ENCODE data around the gene RABGEF1.
"Not testable (repeated sequence)": the region's sequence is repeated elsewhere in the genome, so short reads cannot be mapped to it uniquely, and the experiment has no call there.

RABGEF1 gene

DNA sequence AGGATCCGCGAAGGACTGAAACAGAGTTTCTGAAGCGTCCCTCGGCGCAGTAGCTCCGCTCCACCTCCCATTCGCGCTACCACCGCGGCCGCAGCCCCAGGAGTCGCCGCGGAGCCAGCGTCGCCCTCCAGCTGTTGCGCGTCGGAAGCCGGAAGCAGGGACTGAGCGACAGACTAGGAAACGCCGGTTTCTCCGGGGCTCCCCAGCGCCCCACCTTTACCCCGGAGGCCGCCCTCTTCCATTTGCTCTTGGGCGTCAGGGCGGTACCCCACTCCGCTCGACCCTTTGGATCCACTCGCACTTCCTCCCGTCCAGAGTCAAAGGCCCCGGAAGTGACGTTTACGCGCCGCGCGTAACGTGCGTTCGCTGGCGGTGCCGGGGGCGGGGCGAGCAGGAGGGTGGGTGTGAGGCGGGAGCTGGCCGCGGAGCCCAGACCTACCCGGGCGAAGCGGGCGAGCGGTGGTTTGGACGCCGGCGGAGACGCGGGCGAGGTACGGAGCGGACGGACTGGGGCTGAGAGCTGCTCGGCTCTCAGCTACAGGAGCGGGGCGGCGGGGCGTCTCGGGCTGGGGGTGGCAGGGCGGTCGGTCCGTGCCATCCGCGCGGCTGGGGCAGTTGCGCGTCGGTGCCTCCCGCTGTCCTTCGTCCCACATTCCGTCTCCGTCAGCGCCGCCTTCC lies at the start of gene RABGEF1:
TSS of gene RABGEF1 (plus strand) at position 432 of the 678 bp plus-strand sequence. CDS start 31,167 bp downstream, outside the sequence.
- peak; percentile 97 to 98 for DNase-seq

DNA sequence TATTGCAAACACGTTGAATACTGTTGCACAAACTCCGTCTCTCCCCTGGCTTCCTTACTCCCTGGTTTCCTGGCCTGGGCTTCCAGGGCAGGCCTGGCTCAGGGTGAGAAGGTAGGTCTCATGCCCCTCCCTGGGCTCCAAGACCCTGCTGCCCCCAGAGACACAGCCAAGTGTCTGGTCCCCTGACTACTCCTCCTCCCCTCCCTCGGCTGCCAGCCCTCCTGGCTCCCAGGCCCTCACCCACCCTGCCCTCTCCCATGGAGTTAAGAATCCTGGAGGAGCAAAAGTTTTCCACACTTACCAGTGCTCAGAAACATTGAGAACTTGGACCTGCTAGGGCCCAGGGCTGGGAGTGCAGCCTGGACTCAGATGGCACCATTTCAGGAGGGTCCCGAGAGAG lies 47.2 kb upstream of the RABGEF1 start:
- no peak for DNase-seq

DNA sequence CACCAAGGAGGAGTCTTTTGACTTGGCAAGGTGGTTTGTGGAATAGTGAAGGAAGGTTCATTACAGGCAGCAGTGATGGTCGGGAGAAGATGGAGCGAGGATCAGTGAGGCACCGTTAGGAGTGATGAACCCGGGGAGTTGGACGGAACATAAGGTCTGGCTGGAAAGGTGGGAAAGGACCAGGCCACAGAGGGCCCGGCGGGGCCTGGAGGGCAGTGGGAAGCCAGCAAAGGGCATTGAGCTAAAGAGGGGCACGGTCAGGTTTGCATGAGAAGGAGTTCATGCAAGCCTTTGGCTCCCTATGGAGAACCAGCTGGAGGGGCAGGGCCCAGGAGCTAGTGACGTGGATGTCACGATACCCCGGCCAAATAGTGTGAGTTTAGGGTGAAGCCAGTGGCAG lies 46.2 kb upstream of the RABGEF1 start:
- DNase-seq = no peak

DNA sequence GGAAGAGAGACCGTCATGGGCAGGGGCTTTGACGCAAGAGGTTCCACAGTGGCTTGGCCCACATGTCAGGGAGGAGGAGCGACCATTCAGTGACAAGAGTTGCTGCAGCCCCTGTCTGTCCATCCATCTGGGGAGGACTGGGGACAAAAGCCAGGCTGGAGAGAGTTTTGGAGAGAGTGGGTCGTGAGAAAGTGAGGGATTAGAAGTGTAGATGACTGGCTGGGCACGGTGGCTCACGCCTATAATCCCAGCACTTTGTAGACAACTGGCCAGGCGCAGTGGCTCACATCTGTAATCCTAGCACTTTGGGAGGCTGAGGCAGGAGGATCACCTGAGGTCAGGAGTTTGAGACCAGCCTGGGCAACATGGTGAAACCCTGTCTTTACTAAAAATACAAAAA lies 45.1 kb upstream of the RABGEF1 start:
- DNase-seq = not testable (repeated sequence)

DNA sequence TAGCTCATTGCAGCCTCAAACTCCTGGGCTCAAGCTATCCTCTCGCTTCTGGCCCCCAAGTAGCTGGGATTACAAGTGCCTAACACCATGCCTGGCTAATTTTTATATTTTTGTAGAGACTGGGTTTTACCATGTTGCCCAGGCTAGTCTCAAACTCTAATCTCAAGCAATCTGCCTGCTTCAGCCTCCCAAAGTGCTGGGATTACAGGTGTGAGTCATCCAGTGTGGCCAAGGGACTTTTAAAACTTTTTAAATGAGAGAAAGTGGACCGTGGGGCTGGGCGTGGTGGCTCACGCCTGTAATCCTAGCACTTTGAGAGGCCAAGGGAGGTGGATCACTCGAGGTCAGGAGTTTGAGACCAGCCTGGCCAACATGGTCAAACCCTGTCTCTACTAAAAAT lies 44.4 kb upstream of the RABGEF1 start:
- DNase-seq = not testable (repeated sequence)

DNA sequence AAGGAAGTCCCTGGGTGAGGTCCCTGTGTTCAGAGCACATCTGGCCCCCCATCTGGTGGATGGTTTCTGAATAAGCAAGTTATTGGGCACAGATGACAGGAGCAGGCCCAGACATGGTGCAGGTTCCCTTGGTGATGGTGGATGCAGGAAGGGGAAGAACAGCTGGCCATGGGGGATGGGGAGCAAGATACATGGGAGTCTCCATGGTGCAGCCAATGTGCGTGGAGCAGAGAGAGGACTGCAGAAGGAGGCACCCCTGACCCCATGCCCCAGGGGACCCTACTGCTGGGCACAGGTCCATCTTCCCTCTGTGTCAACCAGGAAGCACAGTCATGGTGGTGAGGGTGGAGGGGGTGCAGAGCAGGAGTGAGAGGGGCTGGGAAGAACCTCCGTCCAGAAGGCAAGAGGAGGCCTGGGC lies 43.8 kb upstream of the RABGEF1 start:
- DNase-seq = no peak

DNA sequence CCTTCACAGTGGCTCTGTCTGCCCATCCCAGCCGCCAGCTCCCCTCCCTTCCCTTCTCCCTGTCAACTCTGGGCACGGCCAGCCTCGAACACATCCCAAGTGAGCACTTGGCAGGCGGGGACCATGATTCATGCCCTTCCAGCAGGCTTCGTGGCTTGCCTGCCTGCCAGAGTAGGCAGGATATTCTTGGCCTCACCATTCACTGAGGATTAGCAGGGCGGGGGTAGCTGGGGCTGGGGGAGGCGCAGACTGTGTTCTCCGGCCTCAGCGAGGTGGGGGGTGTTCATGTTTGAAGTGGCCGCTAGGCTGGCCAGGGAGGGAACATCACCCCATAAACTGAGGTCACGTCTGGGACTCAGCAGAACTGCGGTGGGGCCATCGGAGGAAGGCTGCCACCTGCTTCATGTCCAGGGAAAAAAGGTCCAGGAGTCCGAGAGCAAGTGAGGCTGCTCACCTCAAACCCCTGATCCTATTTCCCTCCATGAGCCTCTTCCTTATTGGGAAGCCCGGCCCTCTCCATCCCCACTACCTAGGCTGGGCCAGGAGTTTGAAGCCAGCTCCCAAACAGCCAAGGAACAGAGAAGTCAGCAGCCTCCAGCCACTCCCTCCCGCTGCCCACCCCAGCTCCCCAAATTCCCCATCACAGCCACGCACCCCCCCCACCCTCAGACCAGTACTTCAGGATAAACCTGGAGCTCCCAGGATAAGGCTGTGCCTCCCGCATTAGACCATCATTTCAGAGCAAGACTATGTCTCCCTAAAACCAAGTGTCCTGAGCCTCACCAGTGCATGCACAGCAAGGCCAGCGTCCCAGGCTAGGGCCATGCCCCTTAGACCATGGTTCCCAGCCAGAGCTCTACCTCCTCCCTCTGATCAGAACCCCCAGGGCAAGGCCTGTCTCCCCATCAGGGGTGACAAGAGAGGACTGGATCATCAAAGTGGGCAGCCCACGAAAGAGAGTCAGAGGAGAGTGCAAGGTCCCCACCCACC lies 42.8 kb upstream of the RABGEF1 start:
- DNase-seq = no peak

DNA sequence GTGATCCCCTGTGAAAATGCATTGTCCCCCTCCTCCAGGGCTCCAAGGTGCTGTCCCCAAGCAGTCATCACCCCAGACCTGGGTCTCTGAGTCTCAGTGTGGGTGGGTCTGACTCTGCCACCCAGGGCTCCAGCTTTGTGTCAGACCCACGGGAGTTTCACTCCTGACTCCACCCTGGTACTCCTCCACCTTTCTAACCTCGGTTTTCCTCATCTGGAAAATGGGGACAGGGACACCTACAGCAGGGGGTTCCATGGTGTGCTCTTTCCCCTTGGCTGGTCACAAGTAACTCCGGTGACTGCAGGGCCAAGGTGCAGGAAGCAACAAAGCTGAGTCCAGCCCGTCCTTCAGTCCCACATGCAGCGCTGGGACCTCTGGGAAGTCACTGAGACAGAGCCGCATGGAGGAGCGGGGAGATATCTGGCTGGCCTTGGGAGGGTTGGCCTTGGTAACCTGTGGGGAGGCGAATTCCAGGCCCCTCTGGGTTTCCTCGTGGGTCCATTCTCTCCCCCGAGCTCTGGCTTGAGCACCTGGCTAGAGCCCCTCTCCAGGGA lies 41.8 kb upstream of the RABGEF1 start:
- no peak for DNase-seq

DNA sequence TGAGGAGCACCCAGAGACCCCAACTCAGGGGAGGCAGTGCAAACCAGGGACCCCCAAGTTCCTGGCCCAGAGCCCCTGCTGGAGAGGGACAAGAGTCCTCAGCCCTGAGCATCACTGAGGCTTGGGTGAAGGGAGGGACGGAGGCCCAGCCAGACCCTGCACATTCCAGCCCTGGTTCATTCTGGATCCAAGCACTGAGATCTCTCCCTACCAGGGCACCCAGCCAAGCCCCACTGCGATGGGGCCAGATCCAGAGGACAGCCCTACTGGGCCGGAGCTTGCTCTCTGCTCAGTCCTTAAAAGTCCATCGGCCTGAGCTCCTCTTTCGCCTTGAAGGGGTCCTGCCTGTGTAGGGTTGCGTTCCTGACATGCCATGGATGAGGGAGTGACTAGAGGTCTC lies 40.5 kb upstream of the RABGEF1 start:
- DNase-seq = no peak

DNA sequence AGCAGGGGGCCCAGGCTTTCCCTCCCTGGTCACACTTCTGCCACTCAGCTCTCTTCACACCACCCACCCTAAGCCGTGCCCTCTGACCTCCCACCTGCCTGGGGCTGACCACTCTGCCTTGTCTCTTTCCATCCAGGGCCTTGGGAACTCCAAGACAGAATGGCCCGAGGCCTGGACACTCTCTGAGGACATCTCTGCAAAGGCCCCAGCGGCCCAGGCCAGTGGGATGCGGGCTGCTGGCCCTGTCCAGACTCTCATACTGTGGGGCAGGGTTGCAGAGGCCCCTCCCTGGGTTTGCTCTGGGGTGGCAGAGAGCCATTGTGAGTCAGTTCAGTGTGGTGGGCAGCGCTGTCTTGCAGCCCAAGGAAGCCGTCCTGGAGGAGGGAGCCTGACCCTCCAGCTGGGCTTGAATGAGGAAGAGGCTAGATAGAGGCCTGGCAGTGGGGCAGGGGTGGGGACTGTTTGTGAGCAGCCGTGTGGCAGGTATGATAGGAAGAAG lies 39.9 kb upstream of the RABGEF1 start:
- no peak for DNase-seq

DNA sequence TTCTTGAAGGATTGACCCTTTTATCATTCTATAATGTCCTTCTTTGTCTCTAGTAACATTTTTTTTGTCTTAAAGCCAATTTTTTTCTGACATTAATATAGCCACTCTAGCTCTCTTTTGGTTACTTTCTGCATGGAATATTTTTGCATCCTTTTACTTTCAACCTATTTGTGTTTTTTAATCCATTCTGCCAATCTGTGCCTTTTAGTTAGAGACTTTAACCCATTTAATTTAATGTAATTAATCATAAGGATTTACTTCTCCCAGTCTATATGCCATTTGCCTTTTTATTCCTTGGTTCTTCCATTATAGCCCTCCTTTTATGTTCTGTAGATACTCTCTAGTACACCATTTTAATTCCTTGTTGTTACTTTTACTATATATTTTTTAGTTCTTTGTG lies 32.7 kb upstream of the RABGEF1 start:
- no peak for DNase-seq

DNA sequence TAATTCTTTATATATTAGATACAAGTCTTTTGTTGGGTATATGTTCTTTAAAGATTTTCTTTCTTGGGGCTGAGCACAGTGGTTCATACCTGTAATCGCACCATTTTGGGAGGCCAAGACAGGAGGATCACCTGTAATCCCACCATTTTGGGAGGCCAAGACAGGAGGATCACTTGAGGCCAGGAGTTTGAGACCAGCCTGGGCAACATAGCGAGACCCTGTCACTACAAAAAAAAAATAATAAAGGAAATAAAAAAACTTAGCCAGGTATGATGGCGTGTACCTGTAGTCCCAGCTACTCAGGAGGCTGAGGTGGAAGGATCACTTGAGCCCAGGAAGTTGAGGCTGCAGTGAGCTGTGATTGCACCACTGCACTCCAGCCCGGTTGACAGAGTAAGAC lies 29.8 kb upstream of the RABGEF1 start:
- not testable (repeated sequence) for DNase-seq

DNA sequence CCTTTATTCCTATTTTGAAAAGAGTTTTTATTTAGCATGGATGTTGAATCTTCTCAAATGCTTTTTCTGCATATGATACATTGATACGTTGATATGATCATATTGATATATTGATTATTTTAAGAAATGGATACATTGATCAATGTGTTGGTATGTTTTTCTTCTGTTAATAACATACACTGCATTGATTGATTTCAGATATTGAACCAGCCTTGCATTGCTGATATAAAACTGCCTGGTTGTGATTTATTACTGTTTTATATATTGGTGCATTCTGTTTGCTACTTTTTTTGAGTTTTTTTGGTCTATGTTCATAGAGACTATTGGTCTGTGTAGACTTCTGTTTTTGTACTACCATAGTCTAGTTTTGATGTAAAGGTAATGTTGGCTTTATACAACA lies 26.8 kb upstream of the RABGEF1 start:
- no peak for DNase-seq

DNA sequence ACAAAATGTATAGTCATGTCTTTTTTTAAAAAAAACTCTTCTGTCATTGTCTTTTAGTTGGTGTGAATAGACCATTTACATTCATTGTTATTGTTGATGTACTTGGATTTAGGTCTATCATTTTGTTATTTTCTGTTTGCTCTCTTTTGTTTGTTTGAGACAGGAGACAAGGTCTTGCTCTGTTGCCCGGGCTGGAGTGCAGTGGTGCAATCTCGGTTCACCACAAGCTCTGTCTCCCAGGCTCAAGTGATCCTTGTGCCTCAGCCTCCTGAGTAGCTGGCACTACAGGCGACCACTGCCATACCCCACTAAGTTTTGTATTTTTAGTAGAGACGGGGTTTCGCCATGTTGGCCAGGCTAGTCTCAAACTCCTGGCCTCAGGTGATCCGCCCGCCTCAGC lies 23.9 kb upstream of the RABGEF1 start:
- not testable (repeated sequence) for DNase-seq

DNA sequence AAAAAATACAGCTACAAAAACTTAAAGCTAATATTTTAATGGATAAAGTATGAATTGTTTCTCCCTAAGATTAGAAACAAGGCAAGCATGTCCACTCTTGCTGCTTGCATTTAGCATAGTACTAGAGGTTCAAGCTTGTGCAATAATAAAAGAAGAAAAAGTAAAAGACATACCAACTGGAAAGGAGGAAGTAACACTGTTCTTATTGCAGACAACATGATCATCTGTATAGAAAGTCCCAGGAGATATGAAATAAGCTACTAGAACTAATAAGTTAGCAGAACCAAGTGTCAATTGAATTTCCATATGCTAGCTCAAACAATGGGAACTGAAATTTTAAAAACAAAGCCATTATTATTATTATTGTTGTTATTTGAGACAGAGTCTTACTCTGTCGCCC lies 20.0 kb upstream of the RABGEF1 start:
- no peak for DNase-seq

DNA sequence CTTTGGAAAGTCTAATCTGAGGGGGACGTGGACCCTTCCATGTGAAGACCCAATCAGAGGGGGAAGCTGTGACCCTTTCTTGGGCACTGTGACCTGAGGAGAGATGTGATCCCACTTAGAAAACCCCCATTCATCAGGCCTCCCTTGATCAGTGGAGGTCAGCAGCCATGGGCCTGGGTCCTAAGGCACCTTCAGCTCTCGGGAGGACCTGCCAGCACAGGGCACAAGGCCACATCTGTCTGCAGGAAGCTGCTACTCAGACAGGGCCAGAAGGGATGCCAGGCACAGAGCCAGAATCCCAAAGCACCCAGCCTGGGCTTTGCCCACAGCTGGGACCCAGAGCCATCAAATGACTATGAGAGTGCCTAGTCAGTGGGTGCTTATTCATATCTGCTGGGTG lies 14.7 kb upstream of the RABGEF1 start:
- no peak for DNase-seq

DNA sequence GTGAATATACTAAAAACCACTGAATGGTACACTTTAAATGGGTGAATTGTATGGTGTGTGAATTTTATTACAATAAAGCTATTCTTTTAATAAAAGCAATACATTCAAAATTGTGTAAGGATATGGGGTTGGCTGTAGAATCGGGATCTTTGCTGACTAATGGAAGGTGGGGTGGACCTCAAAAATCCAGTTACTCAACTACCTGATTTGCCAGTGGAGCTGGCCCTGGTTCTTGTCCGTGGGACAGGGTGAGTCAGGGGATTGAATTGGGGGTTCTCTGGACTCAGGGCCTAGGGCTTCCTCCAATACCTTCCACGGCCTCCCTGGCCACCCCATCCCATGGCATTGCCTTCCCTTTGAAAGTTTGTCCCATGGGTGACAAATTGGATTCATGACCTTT lies 13.5 kb upstream of the RABGEF1 start:
- DNase-seq = no peak

DNA sequence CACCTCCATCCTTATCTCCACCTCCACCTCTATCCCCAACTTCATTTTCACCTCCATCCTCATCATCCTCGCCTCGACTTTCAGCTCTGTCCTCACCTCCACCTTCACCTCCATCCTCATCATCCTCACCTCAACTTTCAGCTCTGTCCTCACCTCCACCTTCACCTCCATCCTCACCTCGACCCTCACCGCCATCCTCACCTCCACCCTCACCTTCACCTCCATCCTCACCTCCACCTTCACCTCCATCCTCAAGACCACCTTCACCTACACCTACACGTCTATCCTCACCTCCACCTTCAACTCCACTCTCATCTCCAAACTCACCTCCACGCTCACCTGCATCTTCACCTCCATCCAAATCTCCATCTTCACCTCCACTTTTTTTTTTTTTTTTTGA lies 12.0 kb upstream of the RABGEF1 start:
- no peak for DNase-seq

DNA sequence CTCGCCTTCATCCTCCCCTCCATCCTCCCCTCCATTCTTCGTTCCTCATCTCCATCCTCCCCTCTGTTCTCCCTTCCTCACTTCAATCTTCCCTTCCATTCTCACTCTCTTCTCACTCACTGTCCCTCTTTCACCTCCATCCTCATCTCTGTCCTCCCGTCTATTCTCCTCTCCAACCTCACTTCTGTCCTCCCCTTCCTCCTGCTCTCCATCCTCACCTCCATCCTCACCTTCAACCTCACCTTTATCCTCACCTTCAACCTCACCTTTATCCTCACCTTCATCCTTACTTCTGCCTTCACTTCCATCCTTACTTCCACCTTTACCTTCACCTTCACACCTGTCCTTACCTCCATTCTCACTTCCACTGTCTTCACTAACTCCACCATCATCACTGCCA lies 11.3 kb upstream of the RABGEF1 start:
- no peak for DNase-seq

DNA sequence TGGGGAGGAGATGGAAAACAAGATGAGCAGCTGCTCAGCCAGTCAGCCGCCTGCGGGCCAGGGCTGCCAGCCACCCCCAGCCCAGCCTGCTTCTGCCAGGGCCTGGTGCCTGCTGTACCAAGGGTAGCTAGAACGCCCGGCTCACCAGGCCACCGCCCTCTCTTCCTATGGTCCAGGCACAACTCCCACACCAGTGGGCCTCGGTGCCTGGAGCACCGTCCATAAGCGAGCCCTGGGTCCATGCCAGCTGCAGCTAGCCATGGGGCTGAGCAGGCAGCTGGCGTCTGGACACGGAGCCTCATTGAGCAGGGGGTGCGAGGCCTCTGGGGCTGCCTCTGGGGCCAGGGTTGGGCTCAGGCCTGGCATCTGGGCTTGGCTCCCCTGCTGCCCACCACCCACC lies 8.5 kb upstream of the RABGEF1 start:
- DNase-seq = no peak

DNA sequence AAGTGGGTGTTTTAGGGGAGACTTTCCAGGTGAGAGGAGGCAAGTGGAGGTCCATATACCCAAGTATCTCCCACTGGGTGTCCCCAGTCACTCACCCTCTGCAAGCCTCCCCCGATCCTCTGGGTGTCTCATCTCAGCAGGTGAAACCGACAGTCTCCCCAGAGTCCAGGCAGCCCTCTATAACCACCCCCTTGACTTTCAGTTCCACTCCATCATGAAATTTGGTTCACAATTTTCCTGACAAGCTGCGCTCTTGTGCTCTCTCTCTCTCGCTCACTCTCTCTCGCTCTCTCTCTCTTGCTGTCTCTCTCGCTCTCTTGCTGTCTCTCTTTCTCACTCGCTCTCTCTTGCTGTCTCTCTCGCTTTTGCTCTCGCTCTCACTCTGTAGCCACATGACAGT lies 8.1 kb upstream of the RABGEF1 start:
- no peak for DNase-seq

DNA sequence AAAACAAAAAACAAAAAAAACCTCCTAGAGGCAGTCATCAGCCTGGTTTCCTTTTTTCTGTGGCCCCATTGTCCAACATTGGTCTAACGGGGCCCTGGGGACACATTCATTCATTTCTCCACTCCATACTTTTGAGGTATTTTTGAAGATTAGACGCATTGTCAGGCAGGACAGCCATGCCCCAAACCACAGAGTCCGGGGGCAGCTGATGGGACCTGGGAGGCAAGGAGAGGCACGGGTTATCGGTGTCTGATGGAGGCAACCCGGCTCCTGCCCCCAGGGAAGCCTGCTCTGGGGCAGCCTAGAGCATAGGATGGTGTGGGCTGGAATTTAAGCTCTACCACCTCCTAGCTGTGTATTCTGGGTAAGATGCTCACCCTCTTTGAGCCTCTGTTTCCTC lies 6.5 kb upstream of the RABGEF1 start:
- no peak for DNase-seq

DNA sequence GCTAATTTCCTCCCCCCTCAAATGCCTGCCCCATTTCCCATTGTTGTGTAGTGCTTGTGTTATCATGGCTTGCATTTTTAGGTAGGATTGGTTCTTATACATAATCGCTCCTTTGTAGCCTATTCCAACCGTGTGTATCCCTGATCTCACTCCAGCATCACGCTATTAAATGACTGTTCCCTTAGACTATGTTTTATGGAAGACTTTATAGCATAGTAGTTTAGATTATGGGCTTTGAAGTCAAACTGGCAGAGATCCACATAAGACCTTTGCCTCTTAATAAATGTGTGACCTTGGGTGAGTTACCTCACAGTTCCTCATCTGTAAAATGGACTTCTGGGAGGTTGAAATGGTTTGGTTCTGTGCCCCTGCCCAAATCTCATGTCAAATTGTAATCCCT lies 5.4 kb upstream of the RABGEF1 start:
- no peak for DNase-seq

DNA sequence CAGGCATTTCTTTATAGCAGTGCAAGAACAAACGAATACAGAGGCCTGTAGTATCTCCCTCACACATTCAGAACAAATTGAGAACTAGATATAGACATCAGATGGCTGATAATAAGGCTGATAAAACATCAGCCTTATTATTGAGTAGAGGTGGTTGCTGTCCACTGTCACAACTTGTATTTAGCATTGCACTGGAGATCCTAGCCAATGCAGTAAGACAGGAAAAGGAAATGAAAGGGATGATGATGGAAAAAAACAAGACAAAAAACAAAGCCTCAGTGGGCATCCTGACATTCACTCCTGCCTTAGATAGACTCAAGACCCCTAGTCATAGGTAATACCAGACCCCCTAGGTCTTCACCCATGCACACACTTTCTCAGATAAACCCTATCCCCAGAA lies 4.7 kb upstream of the RABGEF1 start:
- DNase-seq = no peak
